Left ventricle myocardium superior (tissue), 1 donor: Measurements from ENCODE around the gene CYGB. TPM values are rescaled to one million over a fixed set of nuclear protein-coding genes. Genes with fewer than 3 reads are reported as not detected.

Experiments
- ATAC-seq: fragments of 200-7000 bp; cut with Tn5 transposase; one replicate; pipeline ENCODE4 v1.9.1; 2020; ENCODE audit warnings: mild to moderate bottlenecking, moderate library complexity
- DNase-seq: peaks from one replicate; pipeline ENCODE4 v3.0.0-alpha.2; 2020
- intact Hi-C: fragments of 100-400 bp; cut with micrococcal nuclease; formaldehyde crosslinking; loops from one replicate; pipeline ENCODE4 v1.11.0; 2022
- long read RNA-seq: library from polyadenylated mRNA; unstranded; transcript quantifications from one replicate; pipeline ENCODE4 v2.0.0, GENCODE V29; 2021
- total RNA-seq: library from RNA; stranded (reverse); fragmentation: NEBNext Ultra II Directional; extraction: Animal tissue kit (Norgen Biotek cat#: 25700); gene quantifications from one replicate; pipeline ENCODE4 v1.2.1, GENCODE V29; 2021
- donor health status: DM: no; HTN: yes; CAD: no; lungs with severe emphysema.

CYGB gene
- 28.0 TPM for total RNA-seq
- long read RNA-seq, transcript CYGB-201 (4 exons, 2,158 nt): major isoform, 24 of 47 reads
- long read RNA-seq, partial matches to known transcripts: 8 of 47 reads
- long read RNA-seq, other reads (novel, unspliced or antisense): 15 of 47 reads

DNA sequence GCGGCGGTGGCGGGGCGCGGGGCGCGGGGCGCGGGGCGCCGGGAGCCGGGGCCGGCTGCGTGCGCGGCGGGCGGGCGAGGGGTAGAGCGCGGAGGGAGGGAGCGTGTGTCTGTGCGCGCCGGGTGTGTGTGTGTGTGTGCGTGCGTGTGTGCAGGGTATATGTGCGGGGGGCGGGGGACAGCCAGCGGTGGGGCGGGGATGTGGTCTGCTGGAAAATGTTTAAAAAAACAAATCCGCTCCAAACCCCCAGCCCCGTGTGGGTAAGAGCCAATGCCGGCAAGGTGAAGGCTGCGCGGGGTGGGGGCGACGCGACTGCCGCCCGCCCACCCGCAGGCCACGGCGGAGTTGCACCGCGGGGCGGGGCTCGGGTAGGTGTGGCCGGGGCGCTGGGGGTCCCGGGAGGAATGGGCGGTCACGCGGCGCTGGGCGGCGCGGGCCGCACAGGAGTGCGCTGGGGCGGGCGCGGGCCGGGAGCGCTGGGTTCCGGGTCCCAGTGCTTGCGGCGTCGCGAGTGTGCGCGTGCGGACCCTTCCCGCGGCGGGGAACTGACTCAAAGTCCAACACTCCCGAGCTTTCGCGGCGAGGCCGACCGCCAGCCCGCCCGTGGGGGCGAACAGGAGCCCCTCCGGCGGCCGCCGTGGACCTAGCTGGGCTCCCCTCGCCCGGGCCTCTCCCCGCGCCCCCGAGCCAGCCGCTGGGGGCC is at the start of gene CYGB:
CYGB (minus strand) TSS at position 132 of the 703 bp plus-strand sequence. CDS start 167 bp downstream, outside the sequence.
- peak; percentile 74 for ATAC-seq
- intact Hi-C loops: no loop called here
- DNase-seq: peak; percentile 83

DNA sequence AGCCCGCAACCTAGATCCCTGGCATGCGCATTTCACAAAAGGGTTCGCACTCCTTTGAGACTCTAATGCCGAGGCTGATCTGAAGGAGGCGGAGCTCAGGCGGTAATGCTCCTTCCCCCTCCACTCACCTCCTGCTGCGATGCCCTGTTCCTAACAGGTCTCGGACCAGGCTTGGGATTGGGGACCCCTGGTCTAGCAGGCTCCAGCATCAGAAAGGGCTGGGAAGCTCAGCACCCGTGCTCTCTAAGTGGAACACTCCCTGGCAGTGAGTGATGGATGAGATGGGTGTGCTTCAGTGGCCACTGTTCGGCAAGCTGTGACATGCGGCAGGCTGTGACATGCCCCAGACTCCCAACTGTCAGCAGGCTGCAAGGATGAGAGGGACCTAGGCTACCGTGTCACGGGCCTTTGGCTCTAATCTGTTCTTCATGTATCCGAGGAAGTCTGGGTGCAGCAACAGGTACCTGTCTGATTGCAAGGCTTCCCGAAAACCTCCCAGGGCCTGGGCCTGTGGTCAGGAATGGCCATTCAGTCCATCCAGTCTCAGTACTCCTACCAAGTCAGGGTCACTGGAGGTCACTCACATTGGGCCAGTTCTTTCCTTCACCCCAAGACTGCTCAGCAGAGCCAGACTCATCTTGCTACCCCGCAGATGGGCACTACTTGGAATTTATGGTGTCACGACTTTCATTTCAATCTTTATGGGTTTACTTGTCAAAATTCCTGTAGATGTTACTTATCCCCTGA is 49.4 kb upstream of the CYGB start:
- ATAC-seq (peak; percentile 13), DNase-seq (no peak)
- intact Hi-C loops: no loop called here

DNA sequence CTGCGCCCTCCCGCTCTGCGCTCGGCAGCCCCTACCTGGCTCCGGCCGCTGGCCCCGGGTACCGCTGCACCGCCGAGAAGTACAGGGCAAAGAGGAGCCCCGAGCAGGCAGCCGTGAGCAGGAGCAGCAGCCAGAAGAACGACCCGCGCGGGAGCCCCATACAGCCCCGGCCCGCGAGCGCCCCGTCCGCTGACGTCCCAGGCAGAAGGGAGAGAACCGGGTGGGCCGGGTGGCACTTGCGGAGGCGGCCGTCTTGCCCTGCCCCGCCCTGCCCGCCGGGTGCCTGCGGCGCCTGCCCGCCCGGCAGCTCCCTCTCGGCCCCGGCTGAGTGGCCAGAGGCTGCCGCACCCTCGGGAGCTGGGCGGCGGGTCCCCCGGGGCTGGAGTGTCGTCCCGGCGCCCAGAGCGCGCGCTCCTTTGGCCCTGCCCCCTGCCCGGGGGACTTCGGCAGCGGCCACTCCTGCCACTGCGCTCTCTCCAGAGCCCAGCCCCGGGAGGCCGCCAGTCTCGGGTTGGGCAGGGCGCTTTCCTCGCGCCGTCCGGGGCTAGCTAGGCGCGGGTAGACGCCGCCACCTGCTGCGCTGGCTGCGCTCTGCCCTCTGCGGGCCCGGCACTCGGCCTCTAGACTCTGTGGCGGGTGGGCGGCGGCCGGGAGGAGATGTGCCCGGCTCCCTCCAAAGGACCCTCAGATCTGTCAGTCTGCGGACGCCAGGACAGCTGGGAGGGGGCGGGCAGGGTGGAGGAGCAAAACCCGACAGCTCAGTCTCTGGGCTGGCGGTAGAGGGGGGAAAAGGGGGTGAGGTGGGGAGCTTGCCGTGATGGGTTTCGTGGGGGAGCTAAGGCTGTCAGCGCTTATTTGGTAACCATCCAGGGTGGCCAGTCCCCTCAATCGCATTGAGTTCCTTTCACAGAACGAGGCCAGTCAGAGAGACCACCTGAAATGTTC is 48.4 kb upstream of the CYGB start, which contains the start of gene ST6GALNAC2:
ST6GALNAC2 (minus strand) TSS at position 212 of the 945 bp plus-strand sequence; CDS start at position 160, 52 bp downstream.
- DNase-seq (peak; percentile 86), ATAC-seq (peak; percentile 94)
- intact Hi-C loops: no loop called here

DNA sequence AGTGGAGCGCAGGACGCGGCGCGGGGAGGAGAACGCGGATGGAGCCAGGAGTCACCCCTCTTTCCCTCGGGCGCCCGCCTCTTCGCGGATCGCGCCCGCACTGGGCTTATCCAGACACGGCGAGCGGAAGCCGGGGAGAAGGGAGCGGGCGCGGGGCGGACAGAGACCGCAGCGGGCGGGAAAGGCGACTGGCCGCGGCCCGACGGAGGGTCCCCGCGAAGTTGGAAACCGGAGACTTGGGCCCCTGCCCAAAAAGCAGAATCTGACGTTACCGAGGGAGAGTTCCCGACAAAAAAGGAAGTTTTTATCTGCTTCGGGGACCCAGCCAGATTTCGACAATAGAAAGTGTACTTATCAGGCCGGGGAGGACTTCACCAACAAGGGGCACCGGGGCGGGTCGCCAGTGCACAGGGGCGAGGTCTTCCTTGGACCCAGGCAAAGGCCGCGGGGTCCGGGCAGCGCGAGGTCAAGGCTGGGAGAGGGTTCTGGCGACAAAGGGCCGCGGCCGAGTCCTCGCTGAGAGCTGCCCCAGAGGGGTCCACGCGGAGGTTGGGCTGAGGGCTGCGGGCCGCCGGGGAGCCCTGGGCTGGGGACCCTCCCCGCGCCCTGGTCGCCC is 47.6 kb upstream of the CYGB start:
- ATAC-seq: peak; percentile 50
- intact Hi-C loops: no loop called here

DNA sequence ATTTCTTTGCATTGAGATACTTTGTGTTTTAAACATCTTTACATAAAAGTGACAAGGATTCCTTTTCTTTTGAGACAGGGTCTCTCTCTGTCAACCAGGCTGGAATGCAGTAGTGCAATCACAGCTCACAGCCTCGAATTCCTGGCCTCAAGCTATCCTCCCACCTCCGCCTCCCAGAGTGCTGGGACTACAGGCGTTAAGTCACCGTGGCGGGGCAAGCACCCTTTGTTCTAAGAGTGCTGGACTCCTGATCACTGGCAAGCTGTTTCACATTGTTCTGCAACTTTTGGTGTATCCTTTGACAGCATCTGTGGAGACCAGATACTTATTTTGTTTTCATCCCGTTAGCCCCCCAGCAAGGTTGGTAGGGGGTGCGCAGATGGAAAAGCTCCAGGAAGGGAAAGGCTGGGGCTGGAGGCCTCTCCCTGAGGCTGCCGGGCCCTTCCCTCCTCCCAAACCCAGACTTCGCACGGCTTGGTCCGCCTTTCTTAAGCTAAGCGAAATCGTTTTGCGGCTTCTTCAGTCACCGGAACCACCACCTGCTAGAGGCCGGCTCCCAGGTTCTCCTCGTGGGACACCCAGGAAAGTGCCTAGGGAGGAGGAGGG is 47.0 kb upstream of the CYGB start:
- intact Hi-C loops: no loop called here
- ATAC-seq (no peak), DNase-seq (no peak)

More for the DNA sequence above, 47.6 kb upstream of the CYGB start:
- peak; percentile 63 for DNase-seq

DNA sequence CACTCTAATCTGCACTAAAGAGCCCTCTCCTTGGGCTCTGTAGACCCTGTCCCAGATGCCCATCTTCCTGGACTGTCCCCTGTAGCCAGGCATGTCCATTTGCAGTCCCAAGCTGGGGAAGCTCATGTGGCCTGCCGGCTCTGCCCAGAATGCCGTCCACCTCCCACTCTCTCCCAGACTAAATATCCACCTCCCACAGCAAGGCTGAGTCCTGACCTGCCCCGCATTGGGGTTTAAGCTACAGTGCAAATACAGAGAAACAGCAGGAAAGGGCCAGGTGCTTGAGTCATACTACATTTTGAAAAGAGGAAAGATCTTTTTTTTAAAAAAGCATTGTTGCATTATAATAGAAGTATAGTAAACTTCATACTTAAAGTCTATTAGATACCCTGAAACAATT is 45.2 kb upstream of the CYGB start:
- intact Hi-C loops: no loop called here
- no peak for DNase-seq
- no peak for ATAC-seq

DNA sequence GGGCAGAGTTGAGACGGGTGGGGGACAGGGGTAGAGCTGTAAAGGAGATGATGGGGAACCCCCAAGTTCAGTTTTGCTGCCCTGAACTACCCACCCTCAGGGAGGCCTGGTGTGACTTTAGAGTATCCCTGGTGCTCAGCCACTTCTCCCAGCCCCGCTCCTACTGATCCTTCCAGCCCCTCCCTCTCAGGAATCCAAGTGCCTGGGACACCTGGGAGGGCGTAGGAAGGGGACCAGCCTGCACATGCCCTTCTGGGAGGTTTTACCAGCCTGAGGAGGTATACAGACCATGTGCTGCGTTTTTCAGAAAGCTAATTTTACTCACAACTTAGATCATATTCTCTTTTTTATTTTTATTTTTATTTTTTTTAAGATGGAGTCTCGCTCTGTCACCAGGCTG is 44.0 kb upstream of the CYGB start:
- no peak for ATAC-seq
- intact Hi-C loops: no loop called here
- no peak for DNase-seq

DNA sequence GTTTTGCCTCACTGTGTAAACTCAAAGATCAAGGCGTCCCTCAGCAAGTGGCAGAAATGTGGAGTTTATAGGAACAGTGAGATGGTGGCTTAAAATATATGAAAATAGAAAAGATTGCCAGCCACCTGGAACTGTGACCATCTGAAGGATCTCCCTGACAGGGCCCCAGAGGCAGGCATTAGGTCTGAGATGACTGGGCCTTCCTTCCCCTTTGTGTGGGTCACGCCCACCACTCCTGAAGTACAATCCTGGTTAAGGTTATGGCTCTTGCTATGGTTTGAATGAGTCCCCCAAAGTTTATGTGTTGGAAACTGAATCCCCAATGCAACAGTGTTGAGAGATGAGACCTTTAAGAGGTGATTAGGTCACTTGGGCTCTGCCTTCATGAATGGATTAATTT is 41.8 kb upstream of the CYGB start:
- no peak for ATAC-seq
- DNase-seq: no peak
- intact Hi-C loops: no loop called here

DNA sequence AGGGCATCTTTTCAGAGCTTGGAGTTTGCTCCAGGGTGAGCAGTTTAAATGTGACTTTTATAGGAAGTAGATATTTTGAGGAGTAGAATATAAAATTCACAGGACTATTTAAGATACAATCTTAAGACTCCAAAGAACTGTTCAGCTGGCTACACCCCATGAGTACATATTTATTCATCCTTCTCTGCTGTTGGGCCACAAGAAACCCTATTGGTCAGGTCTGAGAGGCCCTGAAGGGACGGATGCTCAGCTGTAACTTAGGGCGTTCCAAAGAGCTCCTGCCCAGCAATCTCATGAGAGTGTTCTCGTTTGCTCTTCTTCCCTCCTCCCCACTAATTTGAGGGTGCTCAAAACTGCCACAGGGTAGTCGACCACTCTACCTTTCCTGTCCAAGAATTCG is 40.9 kb upstream of the CYGB start:
- no peak for ATAC-seq
- intact Hi-C loops: no loop called here
- no peak for DNase-seq

DNA sequence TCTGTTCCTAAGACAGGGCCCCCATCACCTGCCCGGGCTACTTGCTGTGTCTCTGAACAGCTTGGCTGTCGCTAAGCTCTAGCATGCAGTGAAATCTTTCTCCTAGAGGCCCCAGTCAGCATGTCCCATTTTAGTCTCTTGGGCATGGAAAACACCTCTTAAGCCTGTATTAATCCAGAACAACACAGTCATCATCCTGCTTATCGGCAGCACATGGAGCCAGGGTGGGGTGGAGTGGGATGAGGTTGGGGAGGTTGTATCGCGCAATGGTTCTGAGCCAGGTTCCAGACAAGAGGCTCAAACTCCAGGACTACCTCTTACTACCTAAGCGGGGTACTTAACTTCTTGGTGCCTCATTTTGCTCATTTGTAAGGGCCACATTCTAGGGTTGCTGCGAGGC is 40.4 kb upstream of the CYGB start:
- DNase-seq: no peak
- intact Hi-C loops: no loop called here
- no peak for ATAC-seq

DNA sequence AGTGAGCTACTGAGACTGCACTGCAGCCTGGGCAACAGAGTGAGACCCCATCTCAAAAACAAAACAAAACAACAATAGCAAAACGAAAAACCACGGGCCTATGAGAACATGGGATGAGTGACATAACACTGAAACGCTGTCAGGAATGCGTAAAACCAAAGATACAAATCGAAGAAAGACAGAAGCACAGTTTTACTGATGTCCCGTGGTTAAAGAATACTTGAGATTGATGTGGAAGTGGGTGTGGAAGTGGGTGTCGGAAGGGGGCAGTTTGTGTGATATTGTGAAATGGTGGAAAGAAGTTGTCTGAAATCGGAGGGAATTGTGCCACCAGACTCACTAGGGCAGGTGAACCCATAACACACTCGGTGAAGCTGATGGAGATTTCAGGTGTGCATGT is 38.7 kb upstream of the CYGB start:
- ATAC-seq (no peak), DNase-seq (no peak)
- intact Hi-C loops: no loop called here

DNA sequence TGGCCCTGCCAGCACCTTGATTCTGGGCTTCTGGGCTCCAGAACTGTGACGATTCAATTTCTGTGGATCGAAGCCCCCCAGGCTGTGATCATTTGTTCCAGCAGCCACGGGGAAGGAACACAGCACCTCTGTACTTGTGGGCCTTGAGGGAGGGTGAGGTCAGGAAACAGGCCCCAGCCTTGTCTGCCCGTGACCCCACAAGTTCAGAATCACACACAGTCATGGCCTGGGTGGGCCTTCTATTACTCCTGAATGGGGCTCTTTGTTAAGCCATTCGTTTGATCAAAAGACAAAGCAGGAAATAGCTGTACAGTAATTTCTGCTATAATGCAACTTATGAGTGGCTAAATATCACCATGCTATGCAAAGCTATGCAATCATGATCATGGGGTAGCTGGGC is 38.1 kb upstream of the CYGB start:
- DNase-seq (no peak), ATAC-seq (peak; percentile 43)
- intact Hi-C loops: no loop called here

DNA sequence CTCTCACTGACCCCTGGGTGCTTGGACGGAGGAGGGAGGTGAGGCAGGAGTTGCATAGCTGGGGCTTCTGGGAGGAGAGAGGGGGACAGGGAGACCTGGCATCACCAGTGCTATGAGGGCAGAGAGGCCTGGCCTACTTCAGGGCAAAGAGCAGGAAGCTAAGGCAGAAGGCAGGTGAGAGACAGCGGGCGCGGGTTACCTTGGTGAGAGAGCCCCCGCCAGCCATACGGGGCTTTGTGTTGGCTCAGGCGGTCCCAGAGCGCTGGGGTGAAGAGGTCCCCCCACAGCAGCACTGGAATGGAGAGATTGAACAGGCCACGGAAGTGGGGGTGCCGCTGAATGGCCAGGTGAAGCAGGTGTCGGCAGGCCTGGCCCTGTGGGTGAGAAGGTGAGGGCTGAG is 36.7 kb upstream of the CYGB start:
- ATAC-seq (no peak), DNase-seq (no peak)
- intact Hi-C loops: no loop called here

DNA sequence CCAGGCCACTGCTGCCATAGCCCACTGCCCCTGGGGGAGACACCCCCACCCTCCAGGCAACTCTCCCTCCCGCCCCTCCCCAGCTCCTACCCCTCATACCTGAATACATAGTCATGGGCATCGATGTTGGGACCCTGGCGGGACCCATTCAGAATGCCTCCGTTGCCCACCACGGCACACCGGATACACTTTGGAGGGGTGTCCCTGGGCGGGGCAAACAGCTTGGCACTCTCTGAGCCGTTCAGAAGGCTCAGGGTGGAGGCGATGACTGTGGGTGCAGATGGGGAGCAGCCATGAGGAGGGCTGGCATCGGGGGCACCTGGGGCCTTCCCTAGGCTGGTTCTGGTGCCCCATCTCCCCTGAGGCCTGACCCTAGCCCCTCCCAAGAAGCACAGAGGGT is 35.6 kb upstream of the CYGB start:
- no peak for ATAC-seq

DNA sequence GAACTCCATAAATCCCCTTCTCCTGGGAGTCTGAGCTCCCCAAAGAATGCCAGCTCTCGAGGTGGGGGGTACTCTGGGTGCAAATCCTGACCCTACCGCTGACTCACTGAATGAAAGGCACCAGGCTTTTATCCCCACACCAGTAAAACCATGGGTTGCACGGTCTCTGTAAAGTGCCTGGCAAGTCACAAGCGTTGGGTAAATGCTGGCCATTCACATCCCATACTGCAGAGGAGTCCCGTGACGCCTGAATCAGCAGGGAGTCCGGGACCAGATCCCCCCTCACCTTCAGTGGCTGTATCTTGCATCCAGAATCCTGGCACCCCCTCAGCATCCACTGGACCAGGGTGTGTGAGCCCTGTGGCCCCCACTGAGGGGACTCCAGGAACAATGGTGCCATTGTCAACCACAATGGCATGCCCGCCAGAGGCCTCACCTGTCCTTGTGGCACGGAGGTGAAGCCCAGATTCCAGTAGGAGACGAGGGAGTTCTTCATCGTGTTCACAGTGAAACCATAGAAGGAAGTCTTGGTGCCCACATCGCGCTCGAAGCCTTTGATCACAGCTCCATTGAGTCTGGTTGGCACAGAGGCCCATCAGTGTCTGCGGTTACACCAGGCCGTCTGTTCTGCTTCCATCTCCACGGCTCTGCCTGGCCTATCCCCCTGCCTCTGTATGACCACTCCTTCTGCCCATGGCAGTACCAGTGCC is 34.8 kb upstream of the CYGB start:
- intact Hi-C loops: no loop called here
- no peak for DNase-seq
- no peak for ATAC-seq

More for the DNA sequence above, 35.6 kb upstream of the CYGB start:
- intact Hi-C loops: no loop called here
- no peak for DNase-seq

DNA sequence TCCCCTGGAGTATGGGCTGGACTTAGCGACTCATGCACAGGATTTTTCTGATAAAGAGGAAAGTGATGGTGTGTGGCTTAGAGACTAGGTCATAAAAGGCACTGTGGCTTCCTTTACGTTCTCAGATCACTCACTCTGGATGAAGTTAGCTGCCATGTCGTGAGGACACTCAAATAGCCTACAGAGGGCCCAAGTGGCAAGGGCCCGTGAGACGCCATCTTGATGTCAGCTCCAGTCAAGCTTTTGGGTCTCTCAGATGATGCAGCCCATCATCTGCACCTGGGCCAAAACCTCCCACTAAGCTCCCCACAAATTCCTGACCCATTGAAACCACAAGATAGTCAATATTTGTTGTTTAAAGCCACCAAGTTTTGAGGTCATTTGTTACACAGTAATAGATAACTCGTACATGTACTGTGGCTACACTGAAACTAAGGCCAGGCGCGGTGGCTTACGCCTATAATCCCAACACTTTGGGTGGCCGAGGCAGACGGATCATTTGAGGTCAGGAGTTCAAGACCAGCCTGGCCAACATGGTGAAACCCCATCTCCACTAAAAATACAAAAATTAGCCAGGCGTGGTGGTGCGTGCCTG is 33.5 kb upstream of the CYGB start:
- DNase-seq (no peak), ATAC-seq (no peak)
- intact Hi-C loops: no loop called here

DNA sequence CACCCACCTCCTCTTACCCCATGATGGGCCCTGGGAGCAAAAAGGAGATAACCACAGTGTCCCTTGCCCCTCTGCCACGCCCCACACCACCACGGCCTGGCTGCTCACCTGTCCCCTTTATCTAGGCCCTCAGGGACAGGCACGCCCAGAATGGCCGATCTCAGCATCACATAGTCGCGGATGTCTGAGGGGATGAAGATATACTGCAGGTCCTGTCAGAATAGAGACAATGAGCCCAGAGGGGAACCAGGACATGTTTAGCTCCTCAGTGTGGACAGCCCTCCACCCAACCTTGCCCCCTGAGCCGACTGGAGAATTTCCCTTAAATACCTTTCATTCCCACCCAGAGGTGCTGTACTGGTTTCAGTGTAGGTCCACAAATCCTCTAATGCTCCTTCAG is 32.9 kb upstream of the CYGB start:
- no peak for ATAC-seq
- intact Hi-C loops: no loop called here

More for the DNA sequence above, 32.9 kb upstream of the CYGB start:
- DNase-seq: no peak
